ENCODE data around the gene C10orf71.

DNA sequence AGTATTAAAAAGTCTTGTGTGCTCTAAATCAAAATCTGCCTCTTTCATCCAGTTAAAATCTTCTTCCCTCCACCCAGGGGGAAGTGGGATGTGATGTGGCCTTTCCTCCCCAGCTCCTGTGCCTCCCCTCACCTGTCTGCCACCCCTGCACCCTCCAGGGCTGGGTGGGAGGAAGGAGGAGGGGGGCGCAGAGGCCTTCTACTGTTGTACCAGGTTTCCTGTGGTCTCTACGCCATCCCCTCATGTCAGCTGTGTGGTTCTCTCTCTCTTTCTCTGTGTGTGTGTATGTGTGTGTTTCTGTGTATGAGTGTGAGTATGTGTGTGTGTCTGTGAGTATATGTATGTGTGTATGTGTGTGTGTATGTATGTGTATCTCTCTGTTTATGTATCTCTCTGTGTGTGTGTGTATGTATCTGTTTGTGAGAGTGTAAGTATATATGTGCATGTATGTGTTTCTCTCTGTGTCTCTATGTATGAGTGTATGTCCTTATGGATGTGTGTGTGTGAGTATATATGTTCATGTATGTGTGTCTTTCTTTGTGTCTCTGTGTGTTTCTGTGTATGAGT is 45.5 kb upstream of the C10orf71 start:
- TF ChIP-seq, protein P1, sequence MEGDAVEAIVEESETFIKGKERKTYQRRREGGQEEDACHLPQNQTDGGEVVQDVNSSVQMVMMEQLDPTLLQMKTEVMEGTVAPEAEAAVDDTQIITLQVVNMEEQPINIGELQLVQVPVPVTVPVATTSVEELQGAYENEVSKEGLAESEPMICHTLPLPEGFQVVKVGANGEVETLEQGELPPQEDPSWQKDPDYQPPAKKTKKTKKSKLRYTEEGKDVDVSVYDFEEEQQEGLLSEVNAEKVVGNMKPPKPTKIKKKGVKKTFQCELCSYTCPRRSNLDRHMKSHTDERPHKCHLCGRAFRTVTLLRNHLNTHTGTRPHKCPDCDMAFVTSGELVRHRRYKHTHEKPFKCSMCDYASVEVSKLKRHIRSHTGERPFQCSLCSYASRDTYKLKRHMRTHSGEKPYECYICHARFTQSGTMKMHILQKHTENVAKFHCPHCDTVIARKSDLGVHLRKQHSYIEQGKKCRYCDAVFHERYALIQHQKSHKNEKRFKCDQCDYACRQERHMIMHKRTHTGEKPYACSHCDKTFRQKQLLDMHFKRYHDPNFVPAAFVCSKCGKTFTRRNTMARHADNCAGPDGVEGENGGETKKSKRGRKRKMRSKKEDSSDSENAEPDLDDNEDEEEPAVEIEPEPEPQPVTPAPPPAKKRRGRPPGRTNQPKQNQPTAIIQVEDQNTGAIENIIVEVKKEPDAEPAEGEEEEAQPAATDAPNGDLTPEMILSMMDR (IDR thresholded peaks at IDR 0.05; ENCODE audit: insufficient read depth, low read depth, low read length), result no peak
- TF ChIP-seq EZH2 (IDR thresholded peaks at IDR 0.05; ENCODE audit: insufficient read depth, low read length), result no peak

All from astrocyte (in vitro differentiated cells and primary cell).